HG02798 (cell line): ENCODE results near the gene GLUD1.
"Not testable (repeated sequence)": the region's sequence is repeated elsewhere in the genome, so short reads cannot be mapped to it uniquely, and the experiment has no call there.

Source experiments
- ATAC-seq: cut with Tn5 transposase; IDR thresholded peaks from one replicate; pipeline ENCODE4 v1.9.1; 2021; ENCODE audit warnings: mild to moderate bottlenecking; ENCODE audit not compliant: unreplicated experiment, poor library complexity

Gene GLUD1

DNA sequence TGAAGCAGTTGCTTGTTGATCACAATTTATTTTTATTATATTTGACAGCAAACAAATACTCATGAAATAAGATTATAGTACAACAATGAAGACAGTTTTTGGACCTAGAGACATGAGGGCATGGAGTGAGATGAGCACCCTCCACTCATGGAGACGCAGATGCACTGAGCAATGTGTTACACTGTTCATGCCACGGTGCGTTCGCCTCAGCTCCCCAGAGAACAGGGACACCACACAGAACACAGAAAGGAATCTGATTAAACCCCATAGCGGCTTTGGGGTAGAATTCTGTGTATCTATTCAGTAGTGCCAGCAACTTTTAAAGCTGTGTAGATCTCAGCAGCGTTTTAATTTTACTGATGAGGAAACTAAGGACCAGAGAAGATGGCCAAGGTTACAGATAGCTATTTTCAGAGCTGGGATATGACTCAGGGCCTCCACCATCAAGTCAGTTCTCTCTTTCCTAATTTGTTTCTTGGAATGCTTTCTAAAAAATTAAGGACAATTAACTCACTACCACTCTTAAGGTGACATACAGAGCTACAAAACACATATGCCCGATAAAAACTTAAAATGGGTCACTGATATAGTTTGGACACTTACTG lies 41.0 kb downstream of the GLUD1 start:
- no peak for ATAC-seq

DNA sequence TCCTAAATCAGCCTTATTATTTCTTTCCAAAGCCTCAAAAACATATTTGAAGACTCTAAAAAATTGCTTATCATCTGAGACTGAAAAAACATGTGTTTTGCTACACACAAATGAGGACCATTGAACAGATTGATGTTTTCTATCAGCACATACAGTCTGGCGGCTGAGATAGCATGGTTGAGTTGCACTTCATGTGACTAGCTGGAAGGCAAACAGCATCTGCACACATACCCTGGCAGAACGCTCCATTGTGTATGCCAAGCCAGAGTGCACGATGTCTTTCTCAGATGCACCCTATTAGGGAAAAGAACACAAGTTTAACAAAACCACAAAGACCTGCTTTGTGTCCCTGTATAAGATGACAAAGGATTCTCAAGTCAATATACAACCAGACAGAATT lies 41.5 kb downstream of the GLUD1 start:
- ATAC-seq, result no peak

DNA sequence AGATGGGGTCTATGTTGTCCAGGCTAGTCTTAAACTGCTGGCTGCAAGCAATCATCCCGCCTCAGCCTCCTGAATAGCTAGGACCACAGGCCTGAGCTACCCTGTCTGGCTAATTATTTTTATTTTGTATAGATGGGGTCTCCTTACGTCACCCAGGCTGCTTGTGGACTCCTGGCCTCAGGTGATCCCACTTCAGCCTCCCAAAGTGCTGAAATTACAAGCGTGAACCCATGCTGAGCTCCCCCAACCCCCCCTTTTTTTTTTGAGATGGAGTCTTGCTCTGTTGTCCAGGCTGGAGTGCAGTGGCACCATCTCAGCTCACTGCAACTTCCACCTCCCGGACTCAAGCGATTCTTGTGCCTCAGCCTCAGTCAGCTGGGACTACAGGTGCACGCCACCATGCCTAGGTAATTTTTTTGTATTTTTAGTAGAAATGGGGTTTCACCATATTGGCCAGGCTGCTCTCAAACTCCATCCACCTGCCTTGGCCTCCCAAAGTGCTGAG lies 49.2 kb downstream of the GLUD1 start:
- ATAC-seq, result no peak

- ATAC-seq, result not testable (repeated sequence)
Observed at GRCh38 chr10:87043579-87043978, 51.1 kb downstream of the GLUD1 start.

- ATAC-seq, result no peak
Observed at GRCh38 chr10:87038786-87039185, 55.9 kb downstream of the GLUD1 start.

GRCh38 chr10:87038286-87038717 lies 56.3 kb downstream of the GLUD1 start:
- no peak for ATAC-seq

GRCh38 chr10:87036623-87037022 lies 58.0 kb downstream of the GLUD1 start:
- ATAC-seq, result no peak

DNA sequence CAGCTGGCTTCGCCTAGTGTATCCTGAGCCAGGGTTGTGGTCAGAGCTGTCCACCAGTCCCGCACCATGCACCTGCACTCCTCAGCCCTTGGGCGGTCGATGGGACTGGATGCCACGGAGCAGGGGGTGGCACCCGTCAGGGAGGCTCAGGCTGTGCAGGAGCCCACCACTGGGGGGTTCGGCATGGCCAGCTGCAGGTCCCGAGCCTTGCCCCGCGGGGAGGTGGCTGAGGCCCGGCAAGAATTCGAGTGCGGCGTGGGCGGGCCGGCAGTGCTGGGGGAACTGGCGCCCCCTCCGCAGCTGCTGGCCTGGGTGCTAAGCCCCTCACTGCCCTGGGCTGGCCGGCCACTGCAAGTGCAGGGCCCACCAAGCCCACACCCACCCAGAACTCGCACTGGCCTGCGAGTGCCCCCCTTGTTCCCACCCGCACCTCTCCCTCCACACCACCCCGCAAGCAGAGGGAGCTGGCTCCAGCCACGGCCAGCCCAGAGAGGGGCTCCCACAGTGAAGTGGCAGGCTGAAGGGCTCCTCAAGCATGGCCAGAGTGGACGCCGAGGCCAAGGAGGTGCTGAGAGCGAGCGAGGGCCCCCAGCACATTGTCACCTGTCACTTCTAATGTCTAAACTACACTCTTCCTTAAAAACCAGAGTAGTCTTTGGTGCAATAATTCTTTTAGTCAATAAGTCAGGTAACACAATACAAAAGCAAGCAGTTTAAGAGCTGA lies 63.6 kb downstream of the GLUD1 start:
- no peak for ATAC-seq

DNA sequence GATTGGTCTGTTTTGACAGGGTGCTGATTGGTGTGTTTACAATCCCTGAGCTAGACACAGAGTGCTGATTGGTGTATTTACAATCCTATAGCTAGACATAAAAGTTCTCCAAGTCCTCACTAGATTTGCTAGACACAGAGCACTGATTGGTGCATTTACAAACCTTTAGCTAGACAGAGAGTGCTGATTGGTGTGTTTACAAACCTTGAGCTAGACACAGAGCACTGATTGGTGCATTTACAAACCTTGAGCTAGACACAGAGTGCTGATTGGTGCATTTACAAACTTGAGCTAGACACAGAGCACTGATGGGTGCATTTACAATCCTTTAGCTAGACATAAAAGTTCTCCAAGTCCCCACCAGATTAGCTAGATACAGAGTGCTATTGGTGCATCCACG lies 64.2 kb downstream of the GLUD1 start:
- not testable (repeated sequence) for ATAC-seq

- ATAC-seq, result not testable (repeated sequence)
Observed at GRCh38 chr10:87026747-87027508, 67.7 kb downstream of the GLUD1 start.

DNA sequence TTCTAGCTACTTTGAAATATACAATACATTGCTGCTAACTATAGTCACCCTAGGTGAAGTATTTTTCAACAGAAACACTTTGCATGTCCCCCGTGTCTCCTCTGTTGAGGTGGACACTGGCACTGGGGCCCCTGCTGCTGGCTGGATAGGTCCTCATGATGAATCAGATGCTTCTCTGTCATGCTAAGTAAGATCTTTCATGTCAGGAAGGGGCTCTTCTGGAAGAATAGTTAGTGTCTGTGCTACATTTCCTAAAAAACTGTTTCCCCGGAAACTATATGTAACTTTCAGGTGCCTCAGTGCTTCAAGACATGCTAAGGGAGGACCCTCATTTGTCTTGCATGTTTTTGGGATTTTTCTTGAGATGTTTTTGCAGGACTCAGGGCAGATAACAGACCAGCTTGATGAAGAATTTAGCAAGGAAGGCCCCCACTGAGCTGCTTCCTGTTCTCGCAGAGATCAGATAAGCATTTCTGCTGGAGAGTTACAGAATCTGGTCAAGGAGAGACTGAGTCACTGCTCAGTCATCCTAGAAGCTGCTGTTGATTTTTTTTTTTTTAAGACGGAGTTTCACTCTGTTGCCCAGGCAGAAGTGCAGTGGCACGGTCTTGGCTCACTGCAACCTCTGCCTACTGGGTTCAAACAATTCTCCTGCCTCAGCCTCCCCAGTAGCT lies 69.2 kb downstream of the GLUD1 start:
- not testable (repeated sequence) for ATAC-seq

GRCh38 chr10:87020056-87020455 lies 74.6 kb downstream of the GLUD1 start, which contains the start of gene FAM25A:
Gene FAM25A, plus strand, starts transcription at chr10:87020294. Its CDS starts 31 bp downstream, at chr10:87020325.
- not testable (repeated sequence) for ATAC-seq

- not testable (repeated sequence) for ATAC-seq
Observed at GRCh38 chr10:87019504-87019903, 75.1 kb downstream of the GLUD1 start.

- not testable (repeated sequence) for ATAC-seq
Observed at GRCh38 chr10:87019066-87019465, 75.6 kb downstream of the GLUD1 start.

GRCh38 chr10:87018127-87018526 lies 76.5 kb downstream of the GLUD1 start:
- not testable (repeated sequence) for ATAC-seq

- not testable (repeated sequence) for ATAC-seq
Observed at GRCh38 chr10:87014986-87015716, 79.5 kb downstream of the GLUD1 start.

- not testable (repeated sequence) for ATAC-seq
Observed at GRCh38 chr10:87013528-87013927, 81.1 kb downstream of the GLUD1 start.

GRCh38 chr10:87009134-87009696 lies 85.4 kb downstream of the GLUD1 start:
- ATAC-seq, result not testable (repeated sequence)

- not testable (repeated sequence) for ATAC-seq
Observed at GRCh38 chr10:87008303-87008702, 86.3 kb downstream of the GLUD1 start.
